GM04504 (cell line): Measurements from ENCODE around the gene PLXNA4.
A peak's percentile ranks its signal among the peaks of the same experiment; 100 is the strongest.

Experiments
- DNase-seq: peaks from one replicate; pipeline ENCODE4 v3.0.0-alpha.2; 2012; ENCODE audit warnings: low read depth

Gene PLXNA4

GRCh38 chr7:132137681-132138080, 438.6 kb downstream of the PLXNA4 start:
- DNase-seq = no peak

- no peak for DNase-seq
Observed at GRCh38 chr7:132135746-132136385, 440.4 kb downstream of the PLXNA4 start.

- no peak for DNase-seq
Observed at GRCh38 chr7:132134814-132135445, 441.3 kb downstream of the PLXNA4 start.

DNA sequence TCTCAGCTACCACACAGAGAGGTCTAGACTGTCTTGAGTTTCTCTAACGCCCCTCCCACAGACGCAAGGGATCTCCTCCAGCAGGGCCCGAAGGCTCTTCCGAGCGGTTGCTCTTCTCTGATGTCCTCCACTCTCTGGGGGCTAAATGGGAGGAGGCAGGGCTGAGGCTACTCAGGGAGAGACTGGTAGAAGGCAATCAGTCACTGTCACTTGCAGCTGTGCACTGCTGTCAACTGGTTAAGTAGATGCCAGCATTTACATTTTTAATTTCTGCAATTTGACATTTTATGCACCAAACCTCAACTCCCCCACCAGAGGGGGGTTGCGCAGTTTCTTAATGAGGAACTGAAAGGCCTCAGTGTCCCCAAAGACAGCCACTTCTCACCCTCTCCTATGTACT, 442.8 kb downstream of the PLXNA4 start:
- DNase-seq = no peak

DNA sequence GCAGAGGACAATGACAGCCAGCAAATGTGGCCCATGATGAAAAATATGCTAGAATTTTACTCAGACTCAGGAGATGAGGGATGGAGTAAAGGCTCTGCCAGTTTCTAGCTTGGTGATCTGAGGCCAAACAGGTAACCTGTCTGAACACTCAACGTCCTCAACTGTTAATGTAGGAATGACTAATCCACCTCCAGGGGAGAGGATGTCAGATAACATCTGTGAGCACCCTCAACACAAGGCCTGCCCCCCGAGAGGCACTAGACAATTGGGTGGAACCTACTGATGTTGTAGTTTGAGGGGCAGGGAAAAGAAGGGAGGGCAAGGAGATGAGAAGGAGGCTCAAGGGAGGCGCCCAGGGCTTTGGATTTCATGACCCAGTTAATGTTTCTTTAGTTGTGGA, 445.1 kb downstream of the PLXNA4 start:
- no peak for DNase-seq

DNA sequence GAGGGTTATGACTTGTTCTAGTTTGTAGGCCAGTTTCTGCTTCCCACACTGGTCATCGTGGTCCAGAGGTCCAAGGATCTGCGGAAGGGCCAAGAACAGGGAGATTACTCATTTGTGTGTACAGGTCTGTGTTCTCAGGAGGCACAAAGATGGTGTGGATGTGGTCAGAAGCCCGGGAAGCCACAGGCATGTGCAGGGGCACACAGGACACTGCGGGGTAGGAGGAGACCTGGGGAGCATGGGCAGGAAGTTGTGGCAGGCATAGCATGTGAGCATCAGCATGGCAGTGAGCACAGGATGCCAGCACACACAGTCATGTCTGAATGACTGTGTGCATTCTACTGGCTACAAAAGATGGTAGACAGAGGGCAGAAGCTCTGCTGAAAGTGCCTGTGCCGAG, 445.8 kb downstream of the PLXNA4 start:
- DNase-seq = no peak

- no peak for DNase-seq
Observed at GRCh38 chr7:132125872-132126595, 450.2 kb downstream of the PLXNA4 start.

DNA sequence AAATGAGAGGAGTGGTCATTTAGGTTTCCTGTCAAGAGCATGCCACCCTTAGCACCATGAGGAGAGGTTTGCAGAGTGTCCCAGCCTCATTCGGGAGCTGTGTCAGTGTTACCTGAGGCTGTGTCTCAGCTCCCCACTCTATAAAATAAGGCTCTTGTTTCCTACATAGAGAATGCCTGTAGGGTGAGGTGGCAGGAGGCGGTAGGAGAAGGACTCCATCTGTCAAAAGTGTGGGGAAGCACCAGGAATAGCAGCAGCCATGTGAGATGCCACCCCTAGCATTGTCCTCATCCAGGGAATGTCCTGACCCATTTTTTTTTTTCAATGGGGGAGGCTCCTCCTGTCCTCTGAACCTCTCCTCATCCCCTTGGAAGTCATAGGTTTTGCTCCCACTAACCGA, 451.2 kb downstream of the PLXNA4 start:
- no peak for DNase-seq

- DNase-seq = no peak
Observed at GRCh38 chr7:132124575-132124974, 451.7 kb downstream of the PLXNA4 start.

DNA sequence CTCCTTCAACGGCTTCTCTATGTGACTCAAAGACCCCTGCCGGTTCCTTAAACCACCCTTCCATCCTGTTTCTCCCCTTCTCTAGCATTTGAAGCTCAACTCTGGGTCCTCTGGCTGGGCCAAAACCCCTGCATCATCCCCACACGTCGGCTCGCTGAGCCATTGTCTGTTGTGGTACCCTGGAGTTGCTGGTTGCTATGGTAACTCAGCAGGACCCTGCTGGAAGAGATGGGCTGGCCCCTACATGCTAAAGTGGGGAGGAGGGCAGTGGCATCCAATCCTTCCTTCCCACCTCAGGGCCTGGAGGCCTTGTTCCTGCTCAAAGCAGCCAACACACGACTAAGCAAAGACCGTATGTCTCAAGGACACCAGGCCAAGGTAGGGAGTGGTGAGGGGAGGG, 452.5 kb downstream of the PLXNA4 start:
- DNase-seq = no peak

GRCh38 chr7:132122901-132123300, 453.4 kb downstream of the PLXNA4 start:
- no peak for DNase-seq

DNA sequence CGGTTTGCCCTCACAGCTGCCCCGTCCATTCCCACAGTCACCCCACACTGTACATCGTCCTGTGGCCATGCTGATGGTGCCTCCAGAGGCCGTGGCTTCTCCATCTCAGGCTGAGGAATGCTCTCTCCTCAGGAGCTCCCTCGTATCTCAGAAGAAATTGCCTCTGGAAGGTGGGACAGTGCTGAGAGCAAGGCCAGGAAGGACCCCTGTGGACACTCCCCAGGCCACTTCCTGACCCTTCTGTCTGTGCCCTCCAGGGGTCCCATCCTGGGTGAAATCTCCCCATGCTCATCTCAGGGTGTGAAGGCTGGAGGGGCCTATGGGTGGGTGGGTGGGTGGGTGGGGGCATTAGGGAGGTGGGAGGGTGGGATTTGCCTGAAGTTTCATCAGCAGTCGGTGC, 454.3 kb downstream of the PLXNA4 start:
- DNase-seq = no peak

GRCh38 chr7:132118641-132119040, 457.6 kb downstream of the PLXNA4 start:
- no peak for DNase-seq

DNA sequence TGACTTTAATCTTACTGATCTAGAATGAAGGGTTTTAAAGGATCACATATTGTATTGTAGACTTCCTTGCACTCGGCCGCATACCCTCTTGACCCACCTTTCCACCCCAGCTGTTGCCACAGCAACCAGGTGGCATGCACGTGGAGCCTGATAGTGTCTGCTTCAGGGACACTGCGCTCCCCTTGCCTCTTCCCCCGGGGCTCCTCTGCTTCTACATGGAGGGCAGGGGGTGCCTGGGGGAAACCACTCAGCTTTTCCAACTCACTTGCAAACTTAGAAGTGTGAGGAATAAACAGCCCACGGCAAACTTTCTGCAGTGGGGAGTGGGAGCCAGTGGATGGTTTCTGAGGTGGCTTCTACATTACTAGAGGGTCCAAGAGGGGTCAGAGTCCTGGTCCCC, 458.6 kb downstream of the PLXNA4 start:
- no peak for DNase-seq

- peak; percentile 17 for DNase-seq
Observed at GRCh38 chr7:132117181-132117580, 459.1 kb downstream of the PLXNA4 start.

DNA sequence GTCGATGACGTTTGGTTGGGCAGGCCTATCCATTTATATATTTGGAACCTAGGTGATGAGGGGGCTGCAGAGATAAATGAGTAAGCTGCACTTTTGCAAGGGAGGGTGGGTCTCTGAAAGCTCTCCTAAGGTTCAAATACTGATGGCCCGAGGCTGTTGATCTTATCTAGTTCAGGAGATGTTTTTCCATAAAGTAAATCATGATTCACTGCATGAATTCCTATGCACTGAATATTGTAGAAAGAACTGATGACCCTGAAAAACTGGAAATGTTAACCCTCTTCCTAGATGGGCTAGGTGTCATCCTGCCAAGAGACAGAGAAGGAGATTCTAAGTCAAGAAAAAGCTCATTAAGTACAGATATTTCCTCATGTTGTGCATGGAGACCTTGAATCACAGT, 459.9 kb downstream of the PLXNA4 start:
- peak; percentile 10 for DNase-seq

GRCh38 chr7:132115758-132116157, 460.5 kb downstream of the PLXNA4 start:
- no peak for DNase-seq

- no peak for DNase-seq
Observed at GRCh38 chr7:132115028-132115427, 461.2 kb downstream of the PLXNA4 start.

GRCh38 chr7:132114411-132114810, 461.9 kb downstream of the PLXNA4 start:
- DNase-seq = no peak

GRCh38 chr7:132113536-132114371, 462.5 kb downstream of the PLXNA4 start:
- no peak for DNase-seq

GRCh38 chr7:132112657-132113056, 463.6 kb downstream of the PLXNA4 start:
- no peak for DNase-seq

GRCh38 chr7:132112106-132112505, 464.2 kb downstream of the PLXNA4 start:
- no peak for DNase-seq

DNA sequence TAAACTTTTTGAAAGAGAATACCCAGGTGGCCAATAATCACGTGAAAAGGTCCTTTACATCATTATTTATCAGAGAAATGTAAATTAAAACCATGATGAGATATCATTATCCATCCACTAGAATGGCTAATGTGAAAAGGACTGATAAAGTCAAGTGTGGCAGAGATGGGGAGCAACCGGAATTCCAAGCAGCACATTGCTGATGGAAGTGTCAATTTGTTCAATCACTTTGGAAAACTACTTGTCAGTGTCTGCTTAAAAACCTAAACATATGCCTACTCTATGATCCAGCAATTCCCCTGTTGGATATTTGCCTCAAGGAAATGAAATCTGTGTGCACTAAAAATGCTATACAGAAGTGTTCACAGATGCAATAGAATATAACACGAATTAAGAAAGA, 465.6 kb downstream of the PLXNA4 start:
- no peak for DNase-seq
